Effector CD8-positive, alpha-beta T cell (primary cell): Measurements from ENCODE around the gene PAX8.
A peak's percentile ranks its signal among the peaks of the same experiment; 100 is the strongest.

Source experiments
- DNase-seq: peaks from one replicate; lab custom pipeline; 2025; lab: John Stamatoyannopoulos, UW

PAX8 gene

DNA sequence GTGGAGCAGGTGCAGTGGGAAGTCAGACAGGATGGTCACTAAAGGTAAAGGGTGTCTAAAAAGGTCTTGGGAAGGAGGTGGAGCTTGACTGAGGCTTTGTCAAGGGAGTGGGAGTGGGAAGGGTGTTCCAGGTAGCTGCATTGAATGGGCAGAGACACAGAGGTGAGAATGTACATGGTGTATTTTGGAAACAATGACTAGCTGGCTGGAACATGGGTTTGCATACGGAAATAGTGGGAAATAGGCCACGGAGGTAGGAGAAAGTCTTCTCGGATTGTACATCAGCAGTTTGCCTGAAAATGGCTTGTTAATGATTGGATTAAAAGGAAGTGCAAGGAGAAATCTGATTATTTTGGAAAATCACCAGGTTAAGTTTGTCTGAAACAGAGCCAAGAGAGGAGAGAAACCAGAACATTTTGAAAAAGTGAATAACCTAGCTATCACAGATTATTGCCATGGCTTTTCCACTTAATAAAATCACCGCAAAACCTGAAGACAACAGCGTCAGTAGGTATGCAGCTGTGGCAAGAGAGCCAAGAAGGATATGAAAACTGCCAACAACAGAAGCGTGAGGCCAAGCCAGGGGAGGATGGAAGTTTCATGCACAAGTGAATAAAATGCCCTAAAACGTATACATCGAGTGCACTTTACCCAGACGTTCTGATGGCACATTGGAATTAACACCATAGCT is 13.9 kb downstream of the PAX8 start:
- no peak for DNase-seq

DNA sequence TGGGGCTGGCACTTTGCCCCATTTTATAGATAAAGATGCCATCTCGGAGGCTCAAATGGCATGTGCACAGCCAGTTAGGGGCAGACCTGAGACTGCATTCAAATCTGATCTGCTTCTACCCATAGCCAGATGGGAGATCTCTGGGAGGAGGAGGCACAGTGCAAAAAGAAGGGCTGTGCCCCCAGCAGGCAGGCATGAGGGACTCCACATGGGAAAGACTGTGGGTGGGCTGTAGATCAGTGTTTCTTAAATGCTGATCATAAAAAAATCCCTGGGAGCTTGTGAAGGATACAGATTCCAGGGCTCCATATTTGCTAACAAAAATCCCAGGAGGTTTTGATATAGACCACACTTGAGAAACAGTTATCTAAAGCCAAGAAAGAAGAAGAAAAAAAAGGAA is 15.2 kb downstream of the PAX8 start:
- no peak for DNase-seq

DNA sequence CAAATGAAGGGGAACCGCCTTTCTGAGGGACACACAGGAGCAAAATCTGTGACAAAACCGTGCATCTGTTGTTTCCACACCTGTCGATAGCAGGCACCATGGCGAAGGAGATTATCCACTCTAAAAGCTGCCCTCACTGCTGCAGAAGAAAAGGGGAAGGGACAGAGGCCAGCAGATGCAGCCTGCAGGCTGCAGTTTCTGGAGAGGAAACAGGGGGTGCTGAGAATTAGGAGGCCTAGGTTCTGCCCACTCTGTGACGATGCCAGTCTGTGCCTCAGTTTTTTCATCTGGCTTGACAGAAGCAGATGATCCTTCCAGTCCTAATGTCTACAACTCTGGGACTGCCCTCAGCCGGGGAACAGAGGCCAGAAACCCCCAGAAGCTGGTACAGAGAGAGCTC is 17.7 kb downstream of the PAX8 start:
- DNase-seq, result no peak

DNA sequence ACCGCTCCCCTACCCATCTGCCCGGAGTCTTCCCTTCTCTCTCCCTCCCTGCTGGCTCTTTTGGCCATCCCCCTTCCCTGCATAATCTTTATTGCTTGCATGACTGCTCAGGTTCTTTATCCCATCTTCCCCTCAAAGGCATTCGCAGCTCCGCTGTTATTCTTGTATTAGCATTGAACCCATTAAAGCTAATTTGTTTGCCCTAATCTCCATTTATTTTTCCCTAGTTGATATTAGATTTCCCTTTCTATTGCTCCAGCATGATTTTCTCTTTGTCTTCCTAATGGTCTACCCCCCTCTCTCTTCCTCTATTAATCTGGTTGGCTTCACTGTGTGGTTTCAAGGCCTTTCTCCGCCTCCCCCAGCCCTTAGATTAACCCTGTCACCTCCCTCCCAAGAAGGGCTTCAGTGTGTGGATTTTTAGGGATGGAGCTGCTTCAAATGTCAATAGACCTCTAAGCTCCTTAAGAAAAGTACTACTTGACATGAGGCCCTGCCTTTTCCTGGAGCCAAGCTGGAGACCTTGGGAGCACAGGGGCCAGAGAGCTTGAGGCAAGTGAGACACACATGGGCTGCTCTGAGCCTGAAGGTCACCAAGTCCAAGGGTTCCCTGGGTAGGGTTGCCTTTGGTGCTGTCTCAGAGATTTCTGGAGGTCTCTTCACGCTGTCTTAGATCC is 20.1 kb downstream of the PAX8 start:
- DNase-seq, result no peak

DNA sequence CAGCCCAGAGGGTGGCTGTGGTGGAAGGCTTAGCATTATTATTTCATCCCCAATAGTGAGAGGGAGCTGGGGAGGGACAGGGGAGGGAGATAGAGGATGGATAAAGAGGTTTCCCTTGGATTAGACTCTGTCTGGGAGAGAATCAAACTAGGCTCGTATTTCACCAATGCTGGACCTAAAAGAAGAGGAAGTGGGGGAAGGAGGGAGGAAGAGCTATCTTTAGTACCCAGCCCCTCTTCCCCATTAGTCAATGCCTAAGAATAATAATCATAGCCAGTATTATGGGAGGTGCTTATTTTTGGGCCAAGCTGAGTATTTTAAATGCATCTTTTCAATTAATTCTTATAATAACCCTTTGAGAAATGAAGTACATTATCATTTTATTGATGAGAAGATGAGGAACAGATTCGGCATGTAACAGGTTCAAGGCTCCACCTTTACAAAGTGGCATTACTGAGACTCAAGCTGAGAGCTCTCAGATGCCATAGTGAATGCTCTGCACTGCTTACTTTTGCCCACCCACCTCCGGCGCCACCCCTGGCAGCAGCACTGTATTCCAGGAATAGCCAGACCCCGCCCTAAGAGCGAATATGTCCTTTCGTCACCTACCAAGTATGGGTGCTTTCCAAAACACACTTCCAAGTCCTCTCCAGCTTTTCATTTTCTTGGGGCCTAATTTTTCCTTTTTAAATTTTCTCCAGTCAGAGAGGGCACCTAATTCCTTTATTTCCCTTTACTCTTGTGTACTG is 21.0 kb downstream of the PAX8 start:
- DNase-seq, result no peak

DNA sequence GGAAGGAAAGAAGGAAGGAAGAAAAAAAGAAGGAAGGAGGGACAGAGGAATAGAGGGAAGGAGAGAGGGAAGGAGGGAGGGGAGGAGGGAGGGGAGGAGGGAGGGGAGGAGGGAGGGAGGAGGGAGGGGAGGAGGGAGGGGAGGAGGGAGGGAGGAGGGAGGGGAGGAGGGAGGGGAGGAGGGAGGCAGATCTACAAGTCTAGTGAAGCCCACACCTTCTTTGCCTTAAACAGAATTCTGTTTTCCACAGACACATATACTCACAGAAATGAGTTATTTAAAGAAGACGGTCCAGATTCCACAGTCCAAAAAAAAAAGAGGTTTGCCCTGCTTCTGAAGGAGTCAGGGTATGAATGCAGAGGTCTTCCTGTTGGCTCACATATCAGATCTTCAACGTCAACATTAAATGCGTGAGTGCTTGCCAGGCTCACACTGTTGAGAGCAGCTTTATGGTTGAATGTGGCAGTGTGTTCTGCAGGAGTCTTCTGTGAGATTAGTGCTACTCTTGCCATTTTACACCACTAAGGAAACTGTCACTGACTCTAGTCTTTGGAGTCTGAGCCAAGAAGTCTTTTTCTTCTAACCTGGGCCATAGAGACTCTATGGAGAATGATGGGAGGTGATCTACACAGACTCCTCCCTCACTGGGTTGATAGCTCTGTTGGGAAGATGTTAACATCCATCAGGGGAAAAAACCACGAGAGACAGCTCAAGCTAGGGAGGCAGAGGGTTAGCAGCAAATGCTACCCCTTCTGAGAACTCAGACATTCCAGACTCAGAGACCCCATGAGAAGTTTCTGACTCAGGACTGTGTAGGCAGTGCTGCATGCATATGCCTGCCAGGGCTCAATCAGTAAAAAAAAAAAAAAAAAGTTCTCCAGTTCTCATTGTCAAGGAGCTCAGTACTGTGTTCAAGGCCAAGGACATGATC is 23.3 kb downstream of the PAX8 start:
- DNase-seq, result no peak

DNA sequence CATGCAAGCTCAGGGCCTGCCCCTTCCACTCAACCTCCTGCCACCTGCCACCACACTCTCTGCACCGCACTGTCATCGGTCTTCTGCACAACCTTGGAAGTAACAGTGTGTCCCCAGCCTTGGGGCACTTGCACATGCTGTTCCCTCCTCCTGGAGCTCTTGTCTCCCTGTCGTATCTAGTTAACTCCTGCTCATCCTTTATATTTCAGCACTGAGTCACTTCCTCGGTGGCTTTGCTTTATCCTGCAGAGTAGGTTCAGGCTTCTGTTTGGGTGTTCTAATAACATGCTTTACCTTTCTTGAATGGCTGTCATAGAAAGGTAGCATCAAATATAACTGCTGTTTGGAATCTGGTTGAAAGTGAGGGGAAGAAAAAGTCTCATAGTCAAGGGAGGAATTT is 25.3 kb downstream of the PAX8 start:
- DNase-seq, result no peak

DNA sequence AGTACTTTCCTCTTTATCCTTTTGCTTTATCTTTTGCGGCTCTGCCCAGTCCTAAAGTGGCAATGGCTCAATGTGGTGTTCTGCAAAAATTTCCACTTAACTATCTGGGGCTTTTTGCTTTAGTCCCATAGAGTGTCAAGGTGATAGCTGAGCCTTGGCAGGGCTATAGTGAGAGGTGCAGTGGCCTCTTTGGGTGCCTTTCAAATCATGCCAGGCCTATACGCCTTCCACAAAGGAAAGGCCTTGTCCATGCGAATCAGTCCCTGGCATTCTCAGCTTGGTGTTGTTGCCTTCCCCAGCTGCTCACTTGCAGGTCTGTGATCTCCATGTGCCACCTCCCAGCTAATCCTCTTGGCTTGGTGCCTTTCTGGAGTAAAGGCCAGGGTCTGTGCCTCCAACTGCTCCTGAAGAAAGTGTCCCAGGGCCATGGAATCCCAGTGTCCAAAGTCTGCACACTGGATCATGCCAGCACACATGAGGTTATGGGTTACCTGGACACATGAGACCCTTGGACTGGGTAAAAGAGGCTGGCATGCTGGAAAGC is 26.6 kb downstream of the PAX8 start:
- no peak for DNase-seq

DNA sequence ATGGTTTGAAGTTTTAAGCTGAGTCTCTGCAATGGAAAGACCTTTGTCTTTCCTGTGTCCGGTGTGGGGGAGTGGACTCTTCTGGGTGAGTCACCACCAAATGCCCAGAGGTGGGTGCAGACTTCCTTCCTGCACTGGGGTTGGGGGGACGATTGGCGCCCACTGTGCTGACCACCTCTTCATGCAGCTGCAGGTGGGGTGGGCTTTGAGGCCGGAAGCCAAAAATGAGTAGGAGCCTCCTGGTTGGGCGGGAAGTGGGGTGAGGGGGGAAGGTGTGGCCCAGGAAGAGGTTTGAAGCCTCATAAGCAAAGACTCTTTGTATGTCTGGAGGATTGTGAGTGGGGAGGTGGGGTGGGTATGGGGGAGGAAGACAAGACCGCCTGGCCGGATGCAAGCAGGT is 27.6 kb downstream of the PAX8 start:
- no peak for DNase-seq

DNA sequence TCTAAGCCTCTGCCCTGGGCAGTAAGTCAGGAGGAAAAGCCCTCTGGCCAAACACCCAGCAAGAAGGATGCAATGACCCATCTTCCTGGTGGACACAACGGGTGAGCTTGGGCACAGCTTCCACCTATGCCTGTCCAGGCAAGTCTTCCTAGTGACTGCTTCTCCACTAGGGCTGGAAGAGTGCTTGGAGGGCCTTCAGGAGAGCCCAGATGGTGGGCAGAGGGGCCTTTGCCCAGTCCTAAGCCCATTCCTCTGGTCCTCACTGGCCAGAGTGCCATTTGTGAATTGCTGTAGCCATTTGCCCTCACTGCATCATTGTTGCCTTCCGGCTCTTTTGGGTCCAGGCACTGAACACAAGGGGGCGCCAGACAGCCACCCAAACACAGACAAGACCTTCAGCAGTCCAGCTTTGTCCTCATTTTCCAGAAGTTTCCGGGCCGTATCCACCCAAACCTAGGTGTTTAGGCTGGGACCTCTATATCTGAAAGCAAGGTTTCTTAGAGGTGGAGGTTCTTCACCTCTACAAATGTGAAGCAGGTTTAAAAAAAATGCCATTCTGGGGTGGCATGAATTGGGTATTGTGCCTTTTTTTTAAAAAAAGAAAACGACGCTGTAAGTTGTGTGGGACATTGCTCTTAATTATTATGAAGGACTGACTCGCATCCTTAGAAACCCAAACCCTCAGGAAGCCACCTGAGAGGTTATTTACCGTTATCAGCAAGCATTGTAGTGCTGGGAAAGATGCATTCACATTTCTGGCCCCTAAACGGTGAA is 29.5 kb downstream of the PAX8 start:
- DNase-seq, result peak; percentile 67

DNA sequence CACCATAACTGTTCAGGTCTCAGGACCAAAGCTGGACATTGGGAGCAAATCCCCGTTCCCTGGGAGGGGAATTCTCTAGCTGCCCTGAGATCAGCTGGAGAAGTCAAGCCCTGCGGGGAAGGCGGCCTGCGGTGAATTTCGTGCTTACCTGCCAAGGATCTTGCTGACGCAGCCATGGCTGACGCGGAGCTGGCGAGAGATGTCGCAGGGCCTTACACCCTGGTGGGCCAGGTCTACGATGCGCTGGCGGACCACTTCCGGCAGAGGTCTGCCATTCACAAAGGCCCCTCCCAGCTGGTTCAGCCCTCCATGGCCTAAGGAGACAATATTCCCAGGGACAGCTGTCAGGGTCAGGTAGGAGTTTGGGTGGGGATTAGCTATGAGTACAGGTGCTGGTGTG is 32.1 kb downstream of the PAX8 start:
- DNase-seq, result no peak

DNA sequence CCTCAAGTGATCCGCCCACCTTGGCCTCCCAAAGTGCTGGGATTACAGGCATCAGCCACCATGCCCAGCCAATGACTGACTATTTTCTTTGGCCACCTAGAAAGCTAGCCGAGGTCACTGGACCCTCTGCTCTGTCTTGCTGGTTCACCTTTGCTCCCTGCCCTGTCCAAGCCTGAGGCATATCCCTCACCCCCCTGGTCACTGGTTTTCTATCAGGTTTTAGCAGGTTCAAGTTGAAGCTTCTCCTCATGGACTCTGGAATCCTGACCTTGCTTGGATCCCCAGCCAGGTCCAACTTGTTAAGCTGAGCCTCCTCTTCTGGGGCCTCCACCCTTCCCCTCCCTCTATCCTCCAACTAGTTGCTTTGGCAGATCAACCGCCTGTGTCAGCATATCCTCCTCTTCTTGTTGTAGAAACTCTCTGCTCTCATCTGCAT is 33.4 kb downstream of the PAX8 start:
- no peak for DNase-seq

DNA sequence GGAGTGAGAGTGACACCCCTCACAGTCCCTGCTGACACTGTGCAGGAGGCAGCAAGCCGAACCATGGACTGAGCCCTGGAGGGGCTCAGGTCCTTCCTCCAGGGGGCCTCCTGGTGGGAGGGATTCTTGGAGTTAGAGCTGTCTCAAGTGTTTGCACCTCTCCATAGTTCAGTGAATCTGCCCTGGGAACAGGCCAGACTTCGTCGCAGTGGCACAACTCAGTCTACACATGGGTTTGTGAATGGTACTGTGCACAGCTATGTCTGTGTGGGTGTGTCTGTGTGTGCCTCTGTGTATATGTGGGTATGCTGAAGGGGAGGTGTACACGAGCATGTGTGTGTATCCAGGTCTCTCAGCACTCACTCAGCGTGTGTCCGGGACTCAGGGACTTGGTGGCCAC is 36.4 kb downstream of the PAX8 start:
- DNase-seq, result no peak

DNA sequence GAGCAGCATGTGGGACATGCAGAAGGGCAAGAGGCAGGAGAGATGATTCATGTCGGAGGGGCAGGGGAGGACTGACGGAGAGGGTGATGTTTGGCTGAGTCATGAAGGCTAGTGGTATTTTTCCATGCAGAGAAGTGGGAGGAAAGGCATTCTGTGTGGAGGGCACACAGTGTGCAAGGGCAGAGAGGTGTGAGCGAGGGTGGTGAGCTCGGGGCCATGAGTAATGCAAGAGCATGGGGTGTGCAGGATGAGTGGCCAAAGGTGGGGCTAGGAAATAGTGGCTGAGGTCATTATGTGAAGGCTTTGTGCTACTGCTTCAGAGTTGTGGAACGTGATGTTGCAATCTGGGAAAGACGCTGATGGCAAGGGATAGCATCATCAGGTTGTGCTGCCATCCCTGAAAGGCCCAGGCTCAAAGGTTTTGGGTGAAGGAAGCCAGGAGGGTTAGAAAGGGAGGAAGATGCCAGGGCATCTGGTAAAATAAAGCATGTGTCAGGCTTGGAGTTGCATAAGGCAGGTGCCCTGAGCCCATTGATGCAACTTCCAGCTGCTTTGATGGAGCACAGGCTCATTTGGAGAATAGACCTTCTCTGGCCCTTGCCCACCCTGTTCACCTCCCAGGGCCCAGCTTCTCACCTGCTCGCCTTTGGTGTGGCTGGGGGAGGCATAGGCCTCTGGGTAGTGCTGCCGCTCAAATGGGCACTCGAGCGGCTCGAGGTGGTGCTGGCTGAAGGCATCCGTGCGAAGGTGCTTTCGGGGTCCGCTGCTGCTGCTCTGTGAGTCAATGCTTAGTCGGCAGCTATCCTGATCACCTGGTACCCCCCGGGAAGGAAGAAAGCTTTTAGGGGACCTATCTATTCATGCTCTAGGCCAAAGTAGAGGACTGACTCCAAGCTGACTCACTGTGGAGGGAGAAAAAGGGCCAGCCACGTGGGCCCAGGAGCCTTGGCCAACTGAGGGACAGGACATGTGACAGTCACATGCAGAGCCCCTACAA is 37.5 kb downstream of the PAX8 start:
- DNase-seq, result no peak

DNA sequence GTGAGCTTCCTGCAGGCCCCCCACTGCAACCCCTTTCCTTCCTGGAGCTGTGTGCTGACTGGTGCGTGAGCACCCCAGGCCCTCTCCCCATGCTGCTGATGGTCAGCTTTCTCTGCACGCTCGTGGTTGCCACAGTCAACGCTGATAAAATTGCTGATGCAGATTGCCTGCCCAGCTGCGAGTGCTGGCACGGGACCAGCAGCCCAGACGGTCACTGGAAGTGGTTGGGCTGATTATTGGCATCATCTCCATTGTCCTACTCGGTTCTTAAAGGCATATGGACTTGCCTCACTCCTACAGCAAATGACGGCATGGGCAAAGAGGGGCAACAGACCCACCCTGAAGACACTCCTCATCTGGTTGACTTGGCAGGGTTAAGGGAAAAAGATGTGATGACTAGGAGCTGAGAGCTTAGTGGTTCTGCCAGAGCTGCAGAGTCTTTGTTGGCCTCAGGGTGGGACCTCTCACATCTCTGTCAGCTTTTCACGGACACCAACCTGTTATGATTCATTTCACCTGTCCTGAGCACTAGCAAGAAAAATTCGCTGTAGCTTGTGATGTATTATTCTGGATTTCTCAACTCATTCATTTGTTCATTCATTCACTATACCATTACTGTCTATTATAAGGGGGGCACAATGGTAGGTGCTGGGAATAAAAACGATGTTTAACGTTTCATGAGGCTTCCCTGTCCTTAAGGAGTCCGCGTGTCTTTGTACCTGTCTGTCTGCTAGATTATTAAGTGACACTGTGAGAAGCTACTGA is 38.4 kb downstream of the PAX8 start:
- no peak for DNase-seq

DNA sequence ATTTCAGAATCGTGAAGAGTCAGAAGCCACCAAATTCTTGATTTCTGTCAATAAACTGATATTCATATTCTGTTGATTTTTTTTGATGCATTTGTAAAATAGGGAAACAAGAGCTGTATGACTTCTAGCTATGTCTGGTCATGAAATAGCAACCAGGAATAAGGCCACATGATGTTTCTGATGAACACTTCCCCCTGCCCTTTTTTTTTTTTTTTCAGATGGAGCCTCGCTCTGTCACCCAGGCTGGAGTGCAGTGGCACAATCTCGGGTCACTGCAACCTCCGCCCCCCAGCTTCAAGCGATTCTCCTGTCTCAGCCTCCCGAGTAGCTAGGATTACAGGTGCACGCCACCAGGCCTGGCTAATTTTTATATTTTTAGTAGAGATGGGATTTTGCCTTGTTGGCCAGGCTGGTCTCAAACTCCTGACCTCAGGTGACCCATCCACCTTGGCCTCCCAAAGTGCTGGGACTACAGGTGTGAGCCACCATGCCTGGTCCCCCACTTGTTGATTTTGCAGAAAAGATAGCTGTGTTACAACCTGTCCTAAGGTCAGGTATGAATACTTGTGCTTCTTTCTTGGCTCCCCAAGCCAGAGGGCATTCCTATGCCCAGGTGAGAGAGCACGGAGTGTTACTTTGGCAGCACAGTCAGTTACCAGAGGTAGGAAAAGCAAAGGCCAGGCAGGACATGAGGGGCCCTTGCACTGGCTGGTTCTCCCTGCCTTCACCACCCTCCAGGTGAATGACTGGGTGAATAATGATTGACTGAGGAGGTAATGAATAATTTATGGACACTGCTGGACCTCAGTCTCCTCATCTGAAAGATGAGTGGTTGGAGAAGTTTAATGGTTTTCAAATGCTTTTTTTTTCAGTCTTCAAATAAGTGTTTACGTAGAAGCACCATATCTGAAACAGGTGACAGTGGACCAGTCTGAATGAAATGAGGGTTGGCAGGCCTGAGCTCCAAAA is 39.6 kb downstream of the PAX8 start:
- DNase-seq, result no peak

DNA sequence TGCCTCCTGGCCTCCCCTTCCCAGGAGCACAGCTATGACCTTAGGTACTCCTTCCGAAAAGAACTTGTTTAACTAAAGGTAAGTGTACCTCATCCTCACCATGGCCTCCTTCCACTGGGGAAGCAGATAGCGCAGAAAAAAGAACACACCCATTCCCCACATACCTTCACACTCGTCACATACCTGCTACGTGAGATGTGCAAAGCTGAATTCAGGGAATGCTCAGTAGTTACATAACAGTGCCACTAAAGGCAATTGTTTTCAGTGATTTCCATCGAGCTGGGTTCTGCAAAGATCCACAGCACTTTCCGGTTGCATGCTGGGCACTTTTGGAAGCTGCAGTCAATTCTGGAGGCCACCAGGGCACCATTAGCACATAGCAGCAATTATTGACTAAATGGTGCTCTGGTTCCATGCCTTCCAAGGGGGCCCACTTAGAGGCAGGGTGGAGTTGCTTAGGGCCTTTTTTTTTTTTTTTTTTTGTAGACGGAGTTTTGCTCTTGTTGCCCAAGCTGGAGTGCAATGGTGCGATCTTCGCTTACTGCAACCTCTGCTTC is 41.0 kb downstream of the PAX8 start:
- no peak for DNase-seq
